Stimulated activated CD4-positive, alpha-beta T cell treated with anti-CD3 and anti-CD28 coated beads, Interleukin-2, amount 100 ng/mL, for 48 hours (primary cell): ENCODE results near the gene GJB6.

ENCODE experiments used
- DNase-seq, 2 donors: peaks; one replicate each; pipeline ENCODE4 v3.0.0-alpha.2; 2020

The GJB6 gene

DNA sequence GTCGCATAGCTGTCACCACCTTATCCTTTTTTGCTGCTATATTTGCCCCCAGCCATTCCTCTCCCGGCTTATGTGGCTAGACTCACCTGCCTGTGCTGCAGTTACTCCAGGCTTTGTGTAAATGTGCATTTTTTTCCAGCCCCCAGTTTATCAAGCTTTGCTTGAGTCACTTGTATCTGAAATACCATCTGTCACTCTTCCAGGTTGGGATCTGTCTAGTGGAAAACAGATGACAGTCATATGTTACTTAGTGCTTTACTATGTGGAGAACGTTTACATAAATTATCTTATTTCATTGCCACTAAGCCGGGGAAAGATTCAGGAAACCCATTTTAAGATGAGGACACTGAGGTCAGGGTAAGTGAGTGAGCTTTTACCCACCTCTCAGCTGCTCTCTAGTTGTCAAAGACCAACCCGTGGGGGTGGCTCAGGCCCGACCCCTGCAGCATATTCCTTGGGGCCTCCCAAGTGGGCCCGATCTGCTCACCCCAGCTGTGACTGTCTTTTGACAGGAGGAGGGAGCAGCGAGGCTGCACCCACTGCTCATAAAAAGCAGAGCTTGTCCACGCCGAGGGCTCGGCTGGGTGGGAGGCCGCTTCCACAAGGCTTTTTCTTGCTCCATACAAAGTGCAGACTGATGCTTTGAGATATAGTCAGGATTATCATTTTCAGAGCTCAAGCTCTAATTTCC, 46.6 kb downstream of the GJB6 start:
- no peak for DNase-seq

DNA sequence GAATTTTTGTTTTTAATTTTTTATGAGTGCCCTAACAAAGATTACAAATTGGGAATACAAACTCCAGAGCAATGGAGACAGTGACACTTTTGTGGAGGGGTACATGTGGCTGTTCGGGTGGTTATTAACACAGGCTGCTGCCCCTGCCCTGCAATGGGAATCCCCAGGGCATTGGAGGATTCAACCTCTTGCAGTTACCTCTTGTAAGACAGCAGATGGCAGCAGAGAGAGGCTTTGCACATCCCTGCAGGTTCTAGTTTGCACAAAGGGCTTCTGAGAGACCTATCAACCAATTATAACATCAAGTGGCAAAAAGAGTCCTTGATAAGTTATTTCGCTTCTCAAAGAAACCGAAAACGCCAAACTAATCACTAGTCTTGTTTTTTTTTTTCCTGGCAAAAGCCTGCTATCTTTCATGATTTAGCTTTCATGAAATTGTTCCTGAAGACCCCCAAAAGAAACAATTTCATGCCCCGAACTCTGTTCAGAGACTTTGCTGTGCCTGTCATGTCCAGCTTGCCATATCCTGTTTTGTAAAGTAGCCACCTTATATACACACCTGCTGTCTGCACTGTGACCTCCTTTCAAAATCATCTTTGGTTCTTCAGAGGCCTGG, 49.8 kb downstream of the GJB6 start:
- DNase-seq, result no peak

DNA sequence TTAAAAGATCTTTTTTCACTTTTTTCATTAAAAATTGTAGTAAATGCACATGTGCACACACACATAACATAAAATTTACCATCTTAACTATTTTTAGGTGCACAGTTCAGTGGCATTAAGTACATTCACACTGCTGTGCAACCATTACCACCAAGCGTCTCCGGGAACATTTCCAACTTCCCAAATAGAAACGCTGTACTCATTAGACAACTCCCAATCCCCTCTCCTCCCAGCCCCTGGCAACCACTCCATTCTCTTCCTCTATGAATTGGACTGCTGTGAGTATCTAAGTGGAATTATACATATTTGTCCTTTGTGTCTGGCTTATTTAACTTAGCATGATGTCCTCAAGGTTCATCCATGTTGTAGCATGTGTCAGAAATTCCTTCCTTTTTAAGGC, 50.9 kb downstream of the GJB6 start:
- DNase-seq, result no peak

DNA sequence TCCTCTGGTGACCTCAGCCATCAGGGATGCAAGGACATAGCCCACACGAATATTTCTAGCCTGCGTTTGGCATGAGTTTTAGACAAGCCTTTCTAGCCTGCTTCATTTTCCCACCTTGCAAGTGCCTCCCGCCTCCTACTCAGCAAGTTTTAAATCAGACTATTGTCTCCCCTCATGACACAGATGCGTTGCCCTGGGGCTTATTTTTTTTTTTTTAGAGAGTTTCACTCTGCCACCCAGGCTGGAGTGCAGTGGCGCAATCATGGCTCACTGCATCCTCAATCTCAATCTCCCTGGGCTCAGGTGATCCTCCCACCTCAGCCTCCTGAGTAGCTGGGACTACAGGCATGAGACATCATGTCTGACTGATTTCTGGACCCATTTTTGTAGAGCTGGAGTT, 54.0 kb downstream of the GJB6 start:
- no peak for DNase-seq

DNA sequence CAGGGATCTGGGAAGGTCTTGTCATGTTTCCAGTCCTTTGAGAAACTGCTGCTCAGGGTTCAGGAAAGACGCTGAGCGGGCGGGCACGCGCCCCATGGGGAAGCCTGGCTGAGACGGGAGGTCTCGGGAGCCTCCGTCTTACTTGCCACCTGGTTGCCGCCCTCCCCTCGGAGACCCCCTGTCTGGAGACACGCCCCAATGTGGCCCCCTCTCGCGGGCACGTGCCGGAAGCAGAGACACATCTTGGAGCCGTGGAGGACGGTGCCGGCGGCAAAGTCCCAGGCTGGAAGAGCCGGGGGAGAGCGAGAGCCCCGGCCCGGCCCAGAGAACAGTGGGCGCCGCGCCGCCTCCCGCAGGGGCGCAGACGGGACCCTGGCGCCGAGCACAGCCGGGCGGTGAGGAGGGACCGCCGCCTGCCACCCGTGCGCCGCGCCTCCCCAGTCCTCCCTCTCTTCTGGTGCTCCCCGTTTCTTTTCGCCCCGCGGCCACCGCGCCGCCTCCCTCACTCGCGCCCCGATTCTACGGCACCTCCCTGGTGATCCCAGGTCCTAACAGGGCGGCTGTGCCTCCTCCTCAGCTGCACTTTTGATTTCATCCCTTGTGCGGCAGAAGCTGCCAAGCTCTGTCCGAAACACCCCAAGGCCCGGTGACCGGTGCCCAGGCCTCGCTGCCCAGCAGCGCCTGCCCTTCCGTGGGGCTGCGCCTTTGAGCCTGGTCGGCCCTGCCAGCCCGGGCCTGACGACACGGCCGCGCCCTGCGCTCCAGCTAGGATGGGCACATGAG, 54.9 kb downstream of the GJB6 start:
- DNase-seq, result no peak

DNA sequence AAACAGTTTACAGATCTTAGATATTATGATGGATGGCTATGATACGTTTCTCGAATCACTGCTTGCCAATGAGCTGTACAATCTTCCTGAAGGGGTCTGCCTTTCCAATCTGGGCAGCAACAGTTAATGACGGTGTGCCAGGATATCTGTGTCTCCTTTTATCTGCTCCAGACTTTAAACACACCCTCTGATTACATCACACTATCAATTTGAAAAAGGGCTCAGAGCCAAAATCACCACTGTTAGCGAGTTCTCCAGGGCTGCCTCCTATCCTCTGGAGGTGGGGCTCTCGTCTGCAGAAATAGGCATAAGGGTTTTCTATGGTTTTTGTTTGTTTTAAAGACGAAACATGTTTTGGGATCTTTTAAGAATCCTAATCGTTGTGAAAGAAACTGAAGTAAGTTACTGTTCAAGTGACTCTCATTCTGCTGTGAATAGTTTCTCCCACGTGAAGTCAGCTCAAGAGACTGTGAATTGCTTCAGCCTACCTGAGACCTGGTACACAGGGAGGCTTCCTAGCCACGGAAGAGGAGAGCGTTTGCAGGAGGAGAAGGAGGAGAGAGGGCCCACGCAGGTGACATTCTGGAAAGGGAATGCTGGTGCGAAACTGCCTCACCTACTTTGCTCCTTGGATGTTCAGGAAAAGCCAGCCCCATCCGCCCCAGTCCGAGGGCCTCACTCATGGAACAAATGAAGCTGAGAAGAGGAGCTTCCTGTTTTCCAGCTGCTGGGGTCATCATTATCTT, 56.0 kb downstream of the GJB6 start:
- no peak for DNase-seq

DNA sequence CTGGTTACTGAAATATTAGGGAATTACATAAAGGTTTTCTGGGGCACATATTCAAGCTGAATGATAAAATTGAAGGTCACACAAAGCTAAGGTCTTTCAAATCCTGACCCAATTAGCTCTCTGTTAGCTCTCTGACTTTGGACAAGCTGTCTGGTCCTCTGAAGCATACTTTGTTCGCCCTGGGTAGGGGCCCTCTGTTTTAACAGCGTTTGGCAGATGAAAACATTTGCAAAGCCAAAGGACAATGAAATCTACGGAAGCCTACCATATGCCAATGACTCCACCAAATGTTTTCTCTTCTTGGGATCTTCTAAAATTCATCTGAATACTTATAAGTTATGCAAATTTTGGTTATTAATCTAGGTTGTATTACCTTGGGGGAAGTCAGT, 56.7 kb downstream of the GJB6 start:
- DNase-seq, result no peak

DNA sequence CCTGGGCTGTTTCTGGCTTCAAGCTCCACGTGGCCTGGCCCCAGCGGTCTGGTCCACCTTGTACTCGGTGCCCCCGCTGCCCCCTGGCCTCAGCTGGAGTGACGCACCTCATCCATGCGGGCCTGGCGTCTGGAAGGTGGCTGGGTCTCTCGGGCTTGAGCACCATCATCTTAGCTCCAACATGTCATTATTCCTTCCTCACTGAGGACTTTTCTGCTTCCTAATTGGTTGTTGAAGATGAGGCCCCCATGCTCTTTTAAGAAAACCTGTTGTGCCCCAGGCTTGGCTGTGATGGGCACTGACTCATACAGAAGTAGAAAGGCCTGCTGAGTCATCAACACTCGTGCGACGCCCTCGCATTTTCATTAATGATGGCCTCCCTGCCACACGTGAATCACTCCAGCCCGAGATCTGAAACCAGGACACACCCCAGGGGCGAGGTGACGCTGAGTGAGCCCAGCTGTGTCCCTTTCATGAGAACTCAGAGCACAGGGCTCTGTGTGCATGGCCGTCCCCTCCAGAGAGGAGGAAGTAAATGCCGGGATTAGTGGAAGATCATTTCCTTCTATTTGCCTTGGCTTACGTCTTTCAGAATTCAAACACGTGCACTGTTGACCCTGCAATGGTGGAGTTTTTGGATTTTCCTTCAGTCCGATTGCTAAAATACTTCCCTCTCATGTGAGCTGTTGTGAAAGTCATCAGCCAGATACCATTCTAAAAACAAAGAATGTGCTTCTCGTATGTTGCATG, 57.3 kb downstream of the GJB6 start:
- peak; percentile 57 to 63 for DNase-seq

DNA sequence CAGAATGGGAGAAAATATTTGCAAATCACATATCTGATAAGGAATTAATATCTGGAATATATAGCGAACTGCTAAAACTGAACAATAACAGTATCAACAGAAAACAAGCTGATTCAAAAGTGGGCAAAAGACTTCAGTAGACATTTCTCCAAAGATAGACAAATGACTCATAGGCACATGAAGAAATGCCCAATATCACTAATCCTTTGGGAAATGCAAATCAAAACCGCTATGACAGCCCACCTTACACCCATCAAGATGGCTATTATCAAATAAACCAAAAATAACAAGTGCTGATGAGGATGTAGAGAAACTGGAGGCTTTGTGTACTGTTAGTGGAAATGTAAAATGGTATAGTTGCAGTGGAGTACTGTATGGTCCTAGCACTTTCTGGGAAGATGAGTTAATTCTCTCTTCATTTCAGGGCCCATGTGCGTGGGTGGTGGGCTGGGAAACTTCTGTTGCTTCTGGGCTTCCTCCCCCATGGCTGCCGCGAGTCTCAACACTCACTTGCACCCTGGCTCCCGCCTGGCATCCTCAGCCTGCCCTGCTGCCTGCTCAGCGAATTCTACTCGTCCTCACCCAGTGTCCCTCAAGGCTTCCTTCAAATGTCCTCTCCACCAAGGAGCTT, 58.9 kb downstream of the GJB6 start:
- DNase-seq, result no peak
